Measurements from ENCODE around the gene FCN2.

FCN2 gene

DNA sequence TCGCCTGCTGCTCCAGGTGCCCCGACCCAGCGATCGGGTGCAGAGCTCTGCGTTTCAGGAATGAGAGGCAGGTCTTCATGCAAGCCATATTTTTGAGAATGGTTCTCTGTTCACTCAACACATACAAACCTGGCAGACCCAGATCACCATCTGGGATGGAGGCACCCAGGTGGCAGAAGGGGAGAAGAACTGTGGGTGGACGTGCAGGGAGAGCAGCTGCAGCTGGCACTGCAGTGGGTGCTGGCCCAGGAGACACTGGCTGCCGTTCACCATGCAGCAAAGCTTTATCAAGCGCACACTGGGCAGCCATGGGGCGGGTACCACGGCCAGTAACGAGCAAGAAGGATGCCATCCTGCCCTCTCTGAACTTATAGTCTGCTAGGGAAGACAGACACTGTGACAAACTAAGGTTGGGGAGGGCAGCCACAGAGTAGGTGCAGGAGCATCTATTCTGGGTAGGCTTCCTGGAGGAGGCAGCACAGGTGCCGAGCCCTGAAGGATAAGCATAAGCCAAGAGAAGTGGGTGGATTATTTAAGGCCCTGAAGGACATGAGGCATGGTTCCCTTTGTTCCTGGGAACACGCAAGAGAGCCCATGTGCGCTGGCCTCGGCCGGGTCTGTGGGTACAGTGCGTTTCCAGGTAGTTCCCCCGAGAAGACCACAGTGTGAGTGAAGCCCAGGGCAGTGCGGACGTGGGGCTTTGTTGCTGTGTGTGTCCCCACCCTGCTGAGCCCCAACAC is 46.2 kb upstream of the FCN2 start:
- no peak overlapping the region for H3K4me3 ChIP-seq (ENCODE audit: severe bottlenecking)
- TF ChIP-seq, protein P1, sequence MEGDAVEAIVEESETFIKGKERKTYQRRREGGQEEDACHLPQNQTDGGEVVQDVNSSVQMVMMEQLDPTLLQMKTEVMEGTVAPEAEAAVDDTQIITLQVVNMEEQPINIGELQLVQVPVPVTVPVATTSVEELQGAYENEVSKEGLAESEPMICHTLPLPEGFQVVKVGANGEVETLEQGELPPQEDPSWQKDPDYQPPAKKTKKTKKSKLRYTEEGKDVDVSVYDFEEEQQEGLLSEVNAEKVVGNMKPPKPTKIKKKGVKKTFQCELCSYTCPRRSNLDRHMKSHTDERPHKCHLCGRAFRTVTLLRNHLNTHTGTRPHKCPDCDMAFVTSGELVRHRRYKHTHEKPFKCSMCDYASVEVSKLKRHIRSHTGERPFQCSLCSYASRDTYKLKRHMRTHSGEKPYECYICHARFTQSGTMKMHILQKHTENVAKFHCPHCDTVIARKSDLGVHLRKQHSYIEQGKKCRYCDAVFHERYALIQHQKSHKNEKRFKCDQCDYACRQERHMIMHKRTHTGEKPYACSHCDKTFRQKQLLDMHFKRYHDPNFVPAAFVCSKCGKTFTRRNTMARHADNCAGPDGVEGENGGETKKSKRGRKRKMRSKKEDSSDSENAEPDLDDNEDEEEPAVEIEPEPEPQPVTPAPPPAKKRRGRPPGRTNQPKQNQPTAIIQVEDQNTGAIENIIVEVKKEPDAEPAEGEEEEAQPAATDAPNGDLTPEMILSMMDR (IDR thresholded peaks at IDR 0.05; ENCODE audit: poor library complexity, severe bottlenecking), result no peak
- no peaks in the 10 kb centered on the region for H3K36me3 ChIP-seq (ENCODE audit: low read depth)
- H3K9me3 ChIP-seq (ENCODE audit: severe bottlenecking), result no peaks in the 10 kb centered on the region
- DNase-seq (ENCODE audit: low spot score) (no peak), ATAC-seq (ENCODE audit: low read depth) (no peak)
- no peaks in the 10 kb centered on the region for H3K4me1 ChIP-seq (ENCODE audit: insufficient read depth, poor library complexity, severe bottlenecking)
- no peak overlapping the region for H3K27ac ChIP-seq (ENCODE audit: poor library complexity, severe bottlenecking)
- no peaks in the 10 kb centered on the region for H3K27me3 ChIP-seq (ENCODE audit: insufficient read depth, poor library complexity, severe bottlenecking)

DNA sequence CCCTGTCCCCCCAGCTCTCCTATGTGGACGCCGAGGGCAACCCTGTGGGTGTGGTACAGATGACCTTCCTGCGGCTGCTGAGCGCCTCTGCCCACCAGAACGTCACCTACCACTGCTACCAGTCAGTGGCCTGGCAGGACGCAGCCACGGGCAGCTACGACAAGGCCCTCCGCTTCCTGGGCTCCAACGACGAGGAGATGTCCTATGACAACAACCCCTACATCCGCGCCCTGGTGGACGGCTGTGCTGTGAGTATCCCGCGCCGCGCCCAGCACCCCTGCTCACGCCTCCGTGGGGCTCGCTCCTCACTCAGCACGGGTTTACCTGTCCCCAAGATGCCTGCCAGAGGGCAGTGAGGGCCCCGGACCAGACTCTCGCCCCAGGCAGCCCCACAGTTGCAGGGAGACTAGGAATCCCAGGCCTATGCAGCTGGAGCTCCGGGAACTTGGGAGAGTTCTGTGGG is 45.6 kb upstream of the FCN2 start:
- no peaks in the 10 kb centered on the region for H3K27me3 ChIP-seq (ENCODE audit: insufficient read depth, poor library complexity, severe bottlenecking)
- ATAC-seq (ENCODE audit: low read depth) (no peak), DNase-seq (ENCODE audit: low spot score) (no peak)
- no peak overlapping the region for H3K4me3 ChIP-seq (ENCODE audit: severe bottlenecking)
- no peaks in the 10 kb centered on the region for H3K9me3 ChIP-seq (ENCODE audit: severe bottlenecking)
- no peaks in the 10 kb centered on the region for H3K4me1 ChIP-seq (ENCODE audit: insufficient read depth, poor library complexity, severe bottlenecking)
- no peak overlapping the region for H3K27ac ChIP-seq (ENCODE audit: poor library complexity, severe bottlenecking)
- H3K36me3 ChIP-seq (ENCODE audit: low read depth), result no peaks in the 10 kb centered on the region; the same call in 1 of the 2 replicates
- TF ChIP-seq, protein P1 (IDR thresholded peaks at IDR 0.05; ENCODE audit: poor library complexity, severe bottlenecking), result no peak

DNA sequence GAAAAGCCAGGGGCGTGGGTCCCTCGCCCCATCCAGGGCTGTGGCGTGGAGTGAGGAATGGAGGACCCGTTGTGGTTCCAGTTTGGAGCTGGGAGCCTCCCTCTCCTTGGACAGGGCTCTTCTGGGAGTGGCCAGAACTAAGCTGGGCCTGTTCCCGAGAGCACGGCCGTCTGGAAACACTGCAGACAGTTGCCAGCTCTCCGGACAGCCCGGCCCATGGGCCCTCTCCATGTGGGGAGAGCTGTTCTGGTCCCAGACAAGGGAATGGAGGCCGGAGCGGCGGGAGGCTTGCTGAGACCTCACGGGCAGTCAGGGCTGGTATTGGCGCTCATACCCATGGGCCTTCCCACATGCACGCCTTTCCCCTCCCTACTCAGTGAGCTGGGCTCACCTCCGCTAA is 45.2 kb upstream of the FCN2 start:
- TF ChIP-seq, protein P1 (IDR thresholded peaks at IDR 0.05; ENCODE audit: poor library complexity, severe bottlenecking), result no peak
- DNase-seq (ENCODE audit: low spot score) (no peak), ATAC-seq (ENCODE audit: low read depth) (no peak)
- H3K27ac ChIP-seq (ENCODE audit: poor library complexity, severe bottlenecking), result no peak overlapping the region
- H3K36me3 ChIP-seq (ENCODE audit: low read depth), result no peaks in the 10 kb centered on the region; the same call in 1 of the 2 replicates
- H3K9me3 ChIP-seq (ENCODE audit: severe bottlenecking), result no peaks in the 10 kb centered on the region
- H3K4me1 ChIP-seq (ENCODE audit: insufficient read depth, poor library complexity, severe bottlenecking), result no peaks in the 10 kb centered on the region
- H3K27me3 ChIP-seq (ENCODE audit: insufficient read depth, poor library complexity, severe bottlenecking), result no peaks in the 10 kb centered on the region
- H3K4me3 ChIP-seq (ENCODE audit: severe bottlenecking), result no peak overlapping the region

DNA sequence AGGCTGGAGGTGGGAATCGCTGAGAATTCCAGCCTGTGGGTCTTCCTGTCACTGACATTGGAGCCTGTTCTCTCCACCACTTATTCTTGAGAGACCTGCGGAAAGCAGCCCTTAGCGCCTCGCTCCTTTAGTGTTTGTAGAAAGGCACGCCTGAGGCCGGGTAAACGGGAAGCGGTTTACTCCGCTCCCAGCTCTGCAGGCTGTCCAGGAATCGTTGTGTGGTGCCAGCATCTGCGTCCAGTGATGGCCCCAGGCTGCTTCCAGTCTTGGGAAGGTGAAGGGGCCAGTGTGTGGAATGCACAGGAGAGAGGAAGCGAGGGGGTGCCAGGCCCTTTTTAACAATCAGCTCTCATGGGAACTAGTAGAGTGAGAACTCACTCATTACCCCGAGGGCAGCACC is 44.6 kb upstream of the FCN2 start:
- Histone ChIP-seq H3K4me3 (ENCODE audit: severe bottlenecking) (no peak overlapping the region), H3K4me1 (ENCODE audit: insufficient read depth, poor library complexity, severe bottlenecking) (no peaks in the 10 kb centered on the region), H3K27me3 (ENCODE audit: insufficient read depth, poor library complexity, severe bottlenecking) (no peaks in the 10 kb centered on the region), H3K36me3 (ENCODE audit: low read depth) (no peaks in the 10 kb centered on the region; the same call in 1 of the 2 replicates), H3K9me3 (ENCODE audit: severe bottlenecking) (no peaks in the 10 kb centered on the region), H3K27ac (ENCODE audit: poor library complexity, severe bottlenecking) (no peak overlapping the region)
- TF ChIP-seq, protein P1 (IDR thresholded peaks at IDR 0.05; ENCODE audit: poor library complexity, severe bottlenecking), result no peak
- no peak; the same call in 2 of the 3 replicates for ATAC-seq (ENCODE audit: low read depth)
- DNase-seq (ENCODE audit: low spot score), result no peak

DNA sequence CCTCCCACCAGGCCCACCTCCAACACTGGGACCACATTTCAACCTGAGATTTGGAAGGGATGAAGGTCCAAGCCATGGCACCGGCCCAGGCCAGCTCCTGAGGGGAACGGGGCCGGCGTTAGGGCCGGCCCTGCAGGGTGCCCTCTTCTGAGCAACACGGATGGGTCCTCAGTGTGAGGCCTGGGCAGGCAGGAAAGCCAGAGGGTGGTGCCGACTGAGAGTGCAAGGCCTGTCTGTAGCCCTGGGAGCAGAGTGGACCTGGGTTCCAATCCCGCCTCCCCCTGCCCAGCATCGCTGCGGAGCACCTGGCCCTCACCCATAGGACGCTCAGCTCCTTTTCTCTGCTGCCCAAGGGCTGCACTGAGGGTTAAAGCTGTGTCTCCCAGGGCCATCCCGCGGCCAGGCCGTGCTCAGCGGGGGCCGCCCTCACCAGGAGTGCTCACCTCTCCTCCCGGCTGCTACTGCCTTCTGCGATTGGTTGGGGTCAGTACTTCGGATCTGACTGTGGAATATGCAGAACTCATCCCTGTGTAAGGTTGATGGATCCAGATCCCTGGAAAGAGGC is 44.1 kb upstream of the FCN2 start:
- DNase-seq (ENCODE audit: low spot score) (no peak), ATAC-seq (ENCODE audit: low read depth) (no peak)
- no peak overlapping the region for H3K27ac ChIP-seq (ENCODE audit: poor library complexity, severe bottlenecking)
- no peaks in the 10 kb centered on the region for H3K9me3 ChIP-seq (ENCODE audit: severe bottlenecking)
- TF ChIP-seq, protein P1 (IDR thresholded peaks at IDR 0.05; ENCODE audit: poor library complexity, severe bottlenecking), result no peak
- no peaks in the 10 kb centered on the region for H3K27me3 ChIP-seq (ENCODE audit: insufficient read depth, poor library complexity, severe bottlenecking)
- H3K36me3 ChIP-seq (ENCODE audit: low read depth), result no peaks in the 10 kb centered on the region; the same call in 1 of the 2 replicates
- no peak overlapping the region for H3K4me3 ChIP-seq (ENCODE audit: severe bottlenecking)
- no peaks in the 10 kb centered on the region for H3K4me1 ChIP-seq (ENCODE audit: insufficient read depth, poor library complexity, severe bottlenecking)

All from RWPE2 (cell line).